BJ (cell line): ENCODE results near the gene HSPBP1. TPM values are rescaled to one million over a fixed set of nuclear protein-coding genes. Genes with fewer than 3 reads are reported as not detected.

ENCODE experiments used
- CTCF ChIA-PET: fragments of 350-600 bp; formaldehyde crosslinking; extraction: SDS; loops from one replicate; lab custom pipeline; 2021; ENCODE audit warnings: antibody characterized with exemption, inconsistent platforms; lab: Yijun Ruan, JAX
- POLR2A ChIA-PET: fragments of 300-600 bp; sonication (Branson Sonifier 250); formaldehyde crosslinking; extraction: SDS; loops from one replicate; lab custom pipeline; 2021; ENCODE audit warnings: antibody characterized with exemption; lab: Charles Lee
- DNase-seq: peaks from one replicate; pipeline ENCODE4 v3.0.0-alpha.2; 2011; ENCODE audit warnings: low read depth
- H3K27me3 ChIP-seq: 2 replicates; pipeline ENCODE4 v1.6.0; 2011; ENCODE audit warnings: low read length; ENCODE audit not compliant: control insufficient read depth, insufficient read depth
- H3K36me3 ChIP-seq: 2 replicates; pipeline ENCODE4 v1.5.1; 2011; ENCODE audit warnings: low read length; ENCODE audit not compliant: control insufficient read depth, insufficient read depth
- H3K4me3 ChIP-seq: 2 replicates; pipeline ENCODE4 v1.5.1; 2011; ENCODE audit warnings: low read depth, mild to moderate bottlenecking, control low read depth, low read length
- polyA plus RNA-seq: library from polyadenylated mRNA; depleted of rRNA; stranded (reverse); fragments of >200 nt; gene quantifications from 2 replicates; pipeline ENCODE4 v1.2.3, GENCODE V29; 2011
- TF ChIP-seq, protein P1 (sequence below): IDR thresholded peaks from 2 replicates; pipeline ENCODE4 v1.5.1; 2011; ENCODE audit warnings: low read depth, mild to moderate bottlenecking, control low read depth, inconsistent platforms, low read length, moderate library complexity; ENCODE audit not compliant: insufficient read depth

HSPBP1 gene
- polyA plus RNA-seq, 1 experiment, result 43.8 TPM

DNA sequence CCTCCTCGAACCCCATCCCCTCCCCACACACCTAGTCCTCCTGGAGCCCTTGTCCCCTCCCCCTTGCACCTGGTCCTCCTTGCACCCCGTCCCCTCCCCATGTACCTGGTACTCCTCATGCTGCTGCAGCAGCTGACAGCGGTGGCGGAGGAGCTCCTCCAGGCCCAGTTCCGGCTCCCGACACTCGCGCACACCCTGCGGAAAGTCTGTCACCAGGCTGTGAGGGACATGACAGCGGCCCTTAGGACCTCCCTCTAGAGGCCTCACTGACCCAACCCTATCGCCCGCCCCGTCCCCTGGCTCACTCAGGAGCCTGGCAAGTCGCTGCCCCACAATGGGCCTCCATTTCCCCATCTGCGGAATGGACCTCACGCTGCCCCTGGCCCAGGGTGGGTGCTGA is 14.7 kb downstream of the HSPBP1 start:
- ChIA-PET POLR2A (no interaction called here), CTCF (no interaction called here)
- Histone ChIP-seq H3K27me3 (no peaks in the 10 kb centered on the region), H3K4me3 (no peak overlapping the region), H3K36me3 (no peaks in the 10 kb centered on the region)
- TF ChIP-seq, protein P1, sequence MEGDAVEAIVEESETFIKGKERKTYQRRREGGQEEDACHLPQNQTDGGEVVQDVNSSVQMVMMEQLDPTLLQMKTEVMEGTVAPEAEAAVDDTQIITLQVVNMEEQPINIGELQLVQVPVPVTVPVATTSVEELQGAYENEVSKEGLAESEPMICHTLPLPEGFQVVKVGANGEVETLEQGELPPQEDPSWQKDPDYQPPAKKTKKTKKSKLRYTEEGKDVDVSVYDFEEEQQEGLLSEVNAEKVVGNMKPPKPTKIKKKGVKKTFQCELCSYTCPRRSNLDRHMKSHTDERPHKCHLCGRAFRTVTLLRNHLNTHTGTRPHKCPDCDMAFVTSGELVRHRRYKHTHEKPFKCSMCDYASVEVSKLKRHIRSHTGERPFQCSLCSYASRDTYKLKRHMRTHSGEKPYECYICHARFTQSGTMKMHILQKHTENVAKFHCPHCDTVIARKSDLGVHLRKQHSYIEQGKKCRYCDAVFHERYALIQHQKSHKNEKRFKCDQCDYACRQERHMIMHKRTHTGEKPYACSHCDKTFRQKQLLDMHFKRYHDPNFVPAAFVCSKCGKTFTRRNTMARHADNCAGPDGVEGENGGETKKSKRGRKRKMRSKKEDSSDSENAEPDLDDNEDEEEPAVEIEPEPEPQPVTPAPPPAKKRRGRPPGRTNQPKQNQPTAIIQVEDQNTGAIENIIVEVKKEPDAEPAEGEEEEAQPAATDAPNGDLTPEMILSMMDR, result no peak
- DNase-seq, result no peak

DNA sequence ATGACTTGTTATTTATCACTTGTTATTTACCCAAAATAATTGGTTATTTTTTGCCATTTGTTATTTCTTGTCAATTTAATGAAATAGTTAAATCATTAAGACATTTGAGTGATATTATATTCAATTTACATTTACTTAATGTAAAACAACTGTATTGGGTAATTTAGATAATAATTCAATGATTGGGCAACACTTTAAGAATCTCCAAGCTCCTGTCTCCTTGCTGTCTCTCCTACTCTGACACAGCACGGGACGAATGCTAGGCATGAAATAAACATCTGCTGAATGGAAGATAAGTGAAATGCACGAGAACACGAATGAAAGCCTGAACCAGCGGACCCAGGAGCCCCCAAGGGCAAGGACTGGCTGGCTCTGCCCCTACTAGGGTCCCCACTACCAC is 15.4 kb downstream of the HSPBP1 start:
- CTCF ChIA-PET, result no interaction called here
- Histone ChIP-seq H3K27me3 (no peaks in the 10 kb centered on the region), H3K4me3 (no peak overlapping the region)

DNA sequence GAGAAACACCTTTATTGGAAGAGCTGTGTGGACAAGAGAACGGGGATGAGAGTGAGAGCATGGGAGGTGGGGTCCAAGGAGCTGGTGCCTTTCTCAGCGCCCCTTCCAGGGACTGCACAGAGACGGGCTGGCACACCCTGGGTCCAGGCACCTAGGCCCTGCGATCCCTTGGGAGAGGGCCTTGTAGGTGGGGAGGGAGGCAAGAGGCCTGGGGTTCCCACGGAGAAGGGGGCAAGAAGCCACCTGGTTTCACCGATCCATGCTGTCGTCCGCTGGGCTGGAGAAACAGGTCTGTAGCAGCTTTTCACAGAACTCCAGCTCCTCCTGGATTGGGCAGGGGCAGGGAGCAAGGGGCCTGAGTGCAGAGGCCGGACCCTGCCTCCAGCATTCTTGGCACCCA is 17.6 kb downstream of the HSPBP1 start:
- no peak for DNase-seq
- Histone ChIP-seq H3K36me3 (no peaks in the 10 kb centered on the region), H3K4me3 (no peak overlapping the region), H3K27me3 (no peaks in the 10 kb centered on the region)
- CTCF ChIA-PET, result interaction anchor here (0.9 to 1.5 kb wide), 3 partner anchors 39 to 205 kb away, joined by 3 to 5 read pairs (median 3); no protein-coding TSS in a partner anchor
- TF ChIP-seq, protein P1, result no peak
- POLR2A ChIA-PET, result no interaction called here

More for the DNA sequence above, 15.4 kb downstream of the HSPBP1 start:
- POLR2A ChIA-PET, result no interaction called here
- no peaks in the 10 kb centered on the region for H3K36me3 ChIP-seq
- TF ChIP-seq, protein P1, result no peak
- DNase-seq, result no peak

DNA sequence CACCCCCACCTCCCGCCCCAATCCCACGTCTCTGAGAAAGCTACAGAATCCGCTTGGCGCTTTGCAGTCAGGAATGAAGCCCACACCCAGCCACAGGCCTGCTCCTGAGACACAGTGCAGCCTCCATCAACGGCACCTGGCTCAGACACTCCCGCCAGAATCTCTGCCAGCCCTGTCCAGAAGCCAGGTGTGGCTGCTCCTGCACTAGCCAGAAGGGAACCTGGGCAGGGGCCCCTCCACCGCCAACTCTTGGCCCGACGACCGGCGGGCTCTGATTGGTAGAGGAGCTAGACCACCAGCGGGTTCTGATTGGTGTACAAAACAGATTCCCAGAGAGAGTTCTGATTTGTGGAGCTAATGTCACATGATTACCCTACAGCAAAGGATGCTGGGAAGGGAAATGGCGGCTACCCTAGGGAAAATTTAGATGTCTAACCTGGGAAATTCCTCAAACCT is 18.2 kb downstream of the HSPBP1 start:
- ChIA-PET CTCF (interaction anchor here (0.9 to 1.5 kb wide), 3 partner anchors 39 to 206 kb away, joined by 3 to 5 read pairs (median 3); no protein-coding TSS in a partner anchor), POLR2A (no interaction called here)
- Histone ChIP-seq H3K27me3 (no peaks in the 10 kb centered on the region), H3K36me3 (no peaks in the 10 kb centered on the region; the same call in 1 of the 2 replicates), H3K4me3 (no peak overlapping the region)
- no peak for DNase-seq
- TF ChIP-seq, protein P1, result no peak

DNA sequence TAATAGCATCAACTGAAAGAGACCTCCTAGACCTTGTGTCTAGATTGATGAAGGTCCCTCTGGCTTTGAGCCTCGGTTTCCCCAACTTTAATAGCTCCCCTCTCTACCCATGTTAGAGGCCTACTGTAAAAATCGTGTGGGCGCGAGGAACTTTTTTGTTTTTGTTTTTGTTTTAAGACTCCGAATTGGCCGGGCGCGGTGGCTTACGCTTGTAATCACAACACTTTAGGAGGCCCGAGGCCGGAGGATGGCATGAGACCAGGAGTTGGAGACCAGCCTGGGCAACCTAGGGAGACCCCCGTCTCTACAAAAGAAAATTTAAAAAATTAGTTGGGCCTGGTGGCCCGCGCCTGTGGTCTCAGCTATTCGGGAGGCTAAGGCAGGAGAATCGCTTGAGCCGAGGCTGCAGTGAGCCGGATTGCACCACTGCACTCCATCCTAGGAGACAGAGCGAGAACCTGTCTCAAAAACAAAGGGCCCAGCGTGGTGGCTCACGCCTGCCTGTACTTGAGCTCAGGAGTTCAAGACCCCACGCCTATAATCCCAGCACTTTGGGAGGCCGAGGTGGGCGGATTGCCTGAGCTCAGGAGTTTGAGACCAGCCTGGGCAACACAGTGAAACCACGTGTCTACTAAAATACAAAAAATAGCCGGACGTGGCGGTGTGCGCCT is 20.2 kb downstream of the HSPBP1 start:
- POLR2A ChIA-PET, result interaction anchor here (0.5 to 1.1 kb wide), 2 partner anchors 43 to 143 kb away, joined by 3 to 6 read pairs; no protein-coding TSS in a partner anchor
- TF ChIP-seq, protein P1, result no peak
- Histone ChIP-seq H3K4me3 (peak overlapping the region; percentile 29), H3K36me3 (no peaks in the 10 kb centered on the region; the same call in 1 of the 2 replicates), H3K27me3 (no peaks in the 10 kb centered on the region)
- DNase-seq, result no peak
- CTCF ChIA-PET, result interaction anchor here (0.7 to 2.7 kb wide), 5 partner anchors 9 to 158 kb away, joined by 3 to 8 read pairs (median 3); no protein-coding TSS in a partner anchor
